ENCODE results near the gene OXA1L.
"Not testable (repeated sequence)": the region's sequence is repeated elsewhere in the genome, so short reads cannot be mapped to it uniquely, and the experiment has no call there.

Gene OXA1L

DNA sequence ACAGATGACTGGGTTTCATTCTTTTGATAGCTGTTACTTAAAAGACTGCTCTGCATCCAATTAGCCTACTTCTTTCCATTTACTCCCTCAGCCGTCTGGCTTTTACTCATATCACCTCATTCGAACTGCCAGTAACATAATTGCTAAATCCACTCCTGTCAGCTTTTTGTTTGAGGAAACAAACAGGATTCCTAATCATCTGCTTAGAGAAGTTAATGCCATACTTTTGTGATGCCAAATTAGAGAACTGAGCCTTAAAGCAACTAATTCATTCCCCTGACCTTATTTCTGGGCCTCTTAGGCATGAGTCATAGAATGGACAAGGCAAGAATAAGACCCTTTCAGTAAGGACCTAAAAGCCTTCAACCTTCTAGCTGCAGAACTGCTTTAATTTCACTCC, 2.9 kb downstream of the OXA1L start:
- no peak for DNase-seq (ENCODE audit: low spot score)

- DNase-seq (ENCODE audit: low spot score) = no peak
These were observed 4.1 kb downstream of the OXA1L start for GRCh38 chr14:22770481-22771187.

DNA sequence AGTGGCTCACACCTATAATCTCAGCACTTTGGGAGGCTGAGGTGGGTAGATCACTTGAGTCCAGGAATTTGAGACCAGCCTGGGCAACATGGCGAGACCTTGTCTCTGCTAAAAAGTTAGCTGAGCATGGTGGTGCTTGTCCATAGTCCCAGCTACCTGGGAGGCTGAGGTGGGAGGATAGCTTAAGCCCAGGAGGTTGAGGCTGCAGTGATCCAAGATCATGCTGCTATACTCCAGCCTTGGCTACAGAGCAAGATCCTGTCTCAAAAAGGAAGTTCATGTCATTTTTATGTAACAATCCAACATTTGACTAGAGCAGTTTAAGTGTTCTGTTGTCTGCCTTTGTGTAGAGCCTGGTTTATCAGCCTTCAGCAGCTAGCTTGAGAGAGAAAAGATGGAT, 6.2 kb downstream of the OXA1L start:
- DNase-seq (ENCODE audit: low spot score) = no peak

GRCh38 chr14:22773162-22774010, 6.9 kb downstream of the OXA1L start:
- DNase-seq (ENCODE audit: low spot score) = no peak

DNA sequence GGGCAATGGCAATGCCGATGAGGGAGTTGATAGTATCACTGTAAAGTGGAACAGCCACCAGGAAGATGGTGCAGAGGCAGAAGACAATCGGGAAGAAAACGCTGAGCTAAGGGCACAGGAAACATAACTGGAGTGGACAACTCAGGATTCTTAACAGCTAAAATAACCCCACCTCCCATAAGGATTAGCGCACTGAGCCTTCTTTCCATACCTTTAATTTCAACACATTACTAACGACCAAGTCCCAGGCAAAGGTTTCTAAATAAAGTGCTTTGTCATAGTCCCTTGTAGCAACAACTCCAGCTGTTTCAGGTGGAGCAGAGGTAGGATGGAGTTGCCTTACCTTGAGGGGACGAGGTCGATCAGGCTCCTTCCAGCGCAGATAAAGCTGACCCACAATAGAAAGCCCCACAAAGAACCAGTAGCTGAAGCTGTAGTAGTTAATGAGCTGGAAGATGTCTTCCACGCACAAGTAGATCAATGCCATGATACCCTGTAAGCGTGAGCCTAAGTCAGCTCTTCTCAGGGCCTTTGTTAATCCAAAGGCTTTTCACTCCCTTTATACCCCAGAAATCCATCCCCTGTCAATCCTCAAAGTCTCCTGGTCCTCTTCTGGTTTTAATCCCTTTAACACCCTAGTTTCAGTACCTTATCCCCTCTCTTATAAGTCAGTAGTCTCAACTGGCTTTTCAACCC, 7.7 kb downstream of the OXA1L start:
- no peak for DNase-seq (ENCODE audit: low spot score)

GRCh38 chr14:22776215-22776614, 9.7 kb downstream of the OXA1L start:
- no peak for DNase-seq (ENCODE audit: low spot score)

- DNase-seq (ENCODE audit: low spot score) = not testable (repeated sequence)
These were observed 10.4 kb downstream of the OXA1L start for GRCh38 chr14:22776849-22777248.

- DNase-seq (ENCODE audit: low spot score) = no peak
These were observed 11.6 kb downstream of the OXA1L start for GRCh38 chr14:22778084-22778483.

DNA sequence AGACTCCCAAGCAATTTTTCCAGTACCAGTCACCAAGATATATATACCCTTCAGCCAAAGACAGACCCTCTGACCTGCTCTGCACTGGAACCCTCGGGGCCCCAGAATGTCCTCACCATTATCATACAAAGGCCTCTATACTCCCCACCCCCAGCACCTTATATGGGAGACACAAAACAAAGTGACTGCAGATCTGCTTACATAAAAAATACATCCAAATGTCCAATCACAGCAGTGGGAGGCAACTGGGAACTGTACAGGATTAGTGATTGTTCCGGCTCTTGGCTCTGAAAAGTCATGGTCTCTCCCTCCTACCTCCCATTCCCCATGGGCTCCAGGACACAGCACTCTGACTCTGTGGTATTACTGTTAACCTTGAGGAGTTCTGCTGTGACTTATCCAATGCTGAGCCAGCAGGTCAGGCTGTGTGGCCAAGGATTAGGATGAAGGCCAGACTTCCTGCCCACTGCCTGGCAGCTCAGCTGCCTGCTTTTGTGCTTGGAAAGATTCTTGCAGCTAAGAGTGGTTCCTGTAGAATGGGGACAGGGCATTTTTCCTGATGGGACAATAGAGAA, 13.7 kb downstream of the OXA1L start:
- DNase-seq (ENCODE audit: low spot score) = no peak

DNA sequence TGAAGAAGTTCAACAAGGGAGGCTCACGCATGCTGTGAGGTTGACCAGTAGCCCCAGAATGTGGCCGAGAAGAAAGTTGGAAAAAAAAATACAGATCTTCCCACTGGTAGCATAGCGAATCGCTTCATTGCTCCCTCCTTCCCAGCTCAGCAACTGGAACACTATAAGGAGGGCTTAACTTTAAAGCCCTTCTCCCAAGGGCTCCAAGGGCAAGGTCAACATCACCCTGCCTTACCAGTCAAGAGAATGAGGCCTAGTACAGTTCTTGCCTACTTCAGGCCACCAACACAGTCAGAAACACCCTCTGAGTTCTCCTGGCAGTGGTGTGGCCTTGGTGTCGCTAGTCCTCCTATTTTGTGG, 14.4 kb downstream of the OXA1L start:
- DNase-seq (ENCODE audit: low spot score) = no peak

DNA sequence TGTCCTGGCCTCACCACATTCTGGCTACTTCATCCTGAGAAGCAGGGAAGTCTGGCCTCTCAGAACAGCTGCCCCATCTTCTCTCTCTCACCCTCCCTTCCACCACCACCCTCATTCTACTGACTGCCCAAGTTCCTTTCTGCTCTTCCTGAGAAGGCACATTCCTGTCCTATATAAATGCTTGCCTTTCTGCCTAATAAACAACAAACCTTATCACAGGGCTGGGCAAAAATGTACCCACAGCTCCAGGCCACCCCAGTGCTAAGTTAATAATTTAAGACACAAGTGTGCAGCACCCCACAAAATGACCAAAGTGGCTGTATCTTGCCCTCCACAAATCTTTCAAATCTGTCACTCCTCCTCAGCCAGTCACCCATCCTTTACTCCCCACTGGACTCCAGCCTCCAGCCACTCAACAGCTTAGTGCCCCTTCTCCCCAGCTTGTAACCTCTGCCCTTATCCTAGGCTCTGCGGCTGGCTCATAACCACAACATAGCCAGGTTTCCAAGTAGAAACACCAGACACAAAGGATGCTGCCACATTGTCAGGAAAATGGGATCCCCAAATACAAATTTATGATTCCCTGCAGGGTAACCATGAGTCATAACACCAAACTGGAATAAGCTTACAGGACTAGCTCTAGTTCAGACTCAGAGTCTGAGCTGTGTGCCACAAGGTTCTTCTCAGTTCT, 15.0 kb downstream of the OXA1L start:
- DNase-seq (ENCODE audit: low spot score) = no peak

GRCh38 chr14:22786685-22787084, 20.2 kb downstream of the OXA1L start:
- no peak for DNase-seq (ENCODE audit: low spot score)

GRCh38 chr14:22791301-22791700, 24.8 kb downstream of the OXA1L start:
- no peak for DNase-seq (ENCODE audit: low spot score)

DNA sequence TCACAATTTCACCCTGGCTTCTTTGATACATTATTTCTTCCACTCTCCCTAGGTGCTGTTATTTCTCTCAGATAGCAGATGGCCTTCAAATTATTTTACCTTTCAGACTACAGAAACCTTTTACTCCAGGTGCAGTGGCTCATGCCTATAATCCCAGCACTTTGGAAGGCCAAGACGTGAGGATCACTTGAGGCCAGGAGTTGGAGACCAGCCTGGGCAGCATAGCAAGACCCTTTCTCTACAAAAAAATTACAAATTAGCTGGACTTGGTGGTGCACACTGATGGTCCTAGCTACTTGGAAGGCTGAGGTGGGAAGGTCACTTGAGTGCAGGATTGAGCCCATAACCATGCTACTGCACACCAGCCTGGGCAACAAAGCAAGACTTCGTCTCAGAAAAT, 25.7 kb downstream of the OXA1L start:
- DNase-seq (ENCODE audit: low spot score) = no peak

- not testable (repeated sequence) for DNase-seq (ENCODE audit: low spot score)
These were observed 27.1 kb downstream of the OXA1L start for GRCh38 chr14:22793550-22793949.

GRCh38 chr14:22793976-22794375, 27.5 kb downstream of the OXA1L start:
- no peak for DNase-seq (ENCODE audit: low spot score)

DNA sequence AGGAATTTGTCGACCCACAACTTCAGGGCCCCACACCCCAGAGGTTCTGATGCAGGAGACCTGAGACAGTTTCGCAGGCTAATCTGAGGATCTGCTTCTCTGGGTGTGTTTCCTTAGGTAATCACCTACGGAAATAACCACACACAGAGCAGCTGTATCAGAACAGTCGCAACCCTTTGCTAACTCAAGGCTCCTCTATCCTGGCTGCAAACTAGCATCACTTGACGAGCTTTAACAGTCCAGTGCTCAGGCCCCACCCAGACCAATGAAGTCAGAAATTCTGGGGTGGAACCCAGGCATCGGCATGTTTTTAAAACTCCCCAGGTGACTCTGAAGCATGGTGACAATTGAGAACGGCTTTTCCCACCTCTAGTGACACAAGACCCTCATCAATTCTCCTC, 28.1 kb downstream of the OXA1L start:
- no peak for DNase-seq (ENCODE audit: low spot score)

DNA sequence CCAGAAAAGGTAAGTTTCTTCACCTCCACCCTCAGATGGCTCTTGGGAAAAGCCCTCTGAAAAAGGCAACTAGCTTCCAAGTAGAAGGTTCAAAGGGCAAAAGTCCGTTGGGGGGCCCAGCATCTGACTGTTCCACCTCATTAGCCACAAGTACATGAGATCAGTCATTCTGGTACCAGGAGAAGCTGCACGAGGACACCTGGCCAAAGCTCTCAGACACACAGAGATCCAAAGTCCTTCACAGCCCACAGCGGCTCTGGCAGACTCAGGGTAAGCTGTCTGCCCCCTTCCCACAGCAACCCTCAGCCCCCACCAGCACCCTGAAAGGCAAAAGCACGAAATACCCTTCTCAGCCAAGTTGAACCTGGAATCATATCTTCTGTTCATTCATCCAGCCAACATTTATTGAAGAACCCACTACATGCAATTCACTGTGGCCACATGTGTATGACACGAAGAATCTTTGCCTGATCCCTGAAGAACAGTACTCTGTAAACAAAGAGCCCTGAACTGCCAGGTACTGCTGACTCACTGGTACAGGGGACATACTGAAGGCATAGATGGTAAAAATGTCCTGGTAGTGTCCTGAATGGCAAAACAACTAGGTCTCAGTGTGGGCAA, 29.7 kb downstream of the OXA1L start:
- DNase-seq (ENCODE audit: low spot score) = no peak

DNA sequence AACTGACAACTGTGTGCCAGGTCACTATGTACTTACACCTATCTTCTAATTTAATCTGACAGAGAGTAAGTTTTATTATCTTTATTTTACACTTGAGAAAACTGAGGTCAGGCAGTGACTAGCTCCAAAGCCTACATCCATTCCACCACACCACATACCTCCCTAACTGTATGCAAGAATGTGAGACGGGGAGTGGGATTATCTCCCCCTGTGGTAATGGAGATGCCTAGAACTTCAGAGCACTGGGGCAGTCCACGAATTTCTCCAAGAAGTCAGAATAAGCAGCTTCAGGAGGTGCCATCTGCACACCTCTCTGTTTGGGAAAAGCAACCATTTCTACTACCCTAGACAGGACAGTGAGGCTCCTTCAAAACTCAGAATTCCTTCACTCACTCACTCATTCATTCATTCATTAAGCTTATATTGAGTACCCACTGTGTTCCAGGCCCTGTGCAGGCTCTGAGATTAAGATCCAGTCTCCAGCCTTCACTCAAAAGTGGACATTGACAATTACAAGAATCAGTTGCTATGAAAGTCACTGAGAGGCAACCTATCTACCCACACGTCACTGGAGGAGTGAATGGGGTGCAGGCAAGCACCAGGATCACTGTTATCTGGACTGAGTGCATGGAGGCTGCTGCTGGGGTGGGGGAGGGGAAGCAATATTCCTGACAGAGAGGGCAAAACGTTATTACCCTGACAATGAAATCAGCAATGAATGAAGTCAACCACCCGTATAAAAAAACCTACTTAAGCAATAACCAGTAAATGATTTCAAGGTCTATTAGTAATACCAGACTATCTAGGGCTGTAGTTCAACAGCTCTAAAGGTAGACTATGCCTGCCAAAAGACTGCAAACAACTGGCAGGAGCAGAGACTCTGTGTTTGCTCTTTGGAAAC, 30.8 kb downstream of the OXA1L start:
- DNase-seq (ENCODE audit: low spot score) = no peak

GRCh38 chr14:22798528-22798927, 32.0 kb downstream of the OXA1L start:
- DNase-seq (ENCODE audit: low spot score) = no peak

- no peak for DNase-seq (ENCODE audit: low spot score)
These were observed 33.9 kb downstream of the OXA1L start for GRCh38 chr14:22800346-22800745.
